ENCODE measurements around the gene ACTR6. TPM values are rescaled to one million over a fixed set of nuclear protein-coding genes. Genes with fewer than 3 reads are reported as not detected.
"Not testable (repeated sequence)": the region's sequence is repeated elsewhere in the genome, so short reads cannot be mapped to it uniquely, and the experiment has no call there.

ACTR6 gene
- total RNA-seq, 5 donors from 2014 or later (not counting 1 experiment from before 2014, with no cell fraction given) = 28.8 to 39.2 (median 35.3) TPM

DNA sequence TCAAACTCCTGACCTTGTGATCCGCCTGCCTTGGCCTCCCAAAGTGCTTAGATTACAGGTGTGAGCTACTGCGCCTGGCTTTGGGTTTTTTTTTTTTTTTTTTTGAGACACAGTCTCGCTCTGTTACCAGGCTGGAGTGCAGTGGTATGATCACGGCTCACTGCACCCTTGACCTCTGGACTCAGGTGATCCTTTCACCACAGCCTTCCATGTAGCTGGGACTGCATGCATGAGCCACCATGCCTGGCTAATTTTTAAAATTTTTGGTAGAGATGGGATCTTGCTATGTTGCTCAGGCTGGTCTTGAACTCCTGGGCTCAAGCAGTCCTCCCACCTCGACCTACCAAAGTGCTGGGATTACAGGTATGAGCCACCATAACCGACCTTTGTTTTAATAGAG is 21.6 kb downstream of the ACTR6 start:
- DNase-seq; H3K27ac ChIP-seq (ENCODE audit: low read length); ATAC-seq (replicated peaks in 1 of 4); H3K9me3 Mint-ChIP-seq; H3K4me3 Mint-ChIP-seq; H3K4me1 Mint-ChIP-seq; H3K4me3 ChIP-seq (ENCODE audit: control insufficient read depth in 1 of 2, extremely low read depth in 1 of 2, low read length in 1 of 2); CTCF ChIA-PET; H3K27me3 Mint-ChIP-seq; H3K27ac Mint-ChIP-seq; H3K9me3 ChIP-seq; H3K4me1 ChIP-seq (ENCODE audit: control insufficient read depth in 1 of 2, extremely low read depth in 1 of 2, insufficient read depth in 2 of 2, low read length in 2 of 2); H3K27me3 ChIP-seq (replicated peaks in 1 of 2; ENCODE audit: control insufficient read depth in 2 of 2, extremely low read depth in 1 of 2, insufficient read depth in 2 of 2, low read length in 1 of 2); POLR2A ChIA-PET: not testable (repeated sequence)
- H3K36me3 Mint-ChIP-seq = peaks cover 41% of the 10 kb centered on the region
- H3K36me3 ChIP-seq (ENCODE audit: control insufficient read depth in 2 of 2, extremely low read depth in 1 of 2, insufficient read depth in 1 of 2, low read length in 1 of 2) = peaks cover 3 to 59% of the 10 kb centered on the region in 2 donors
- WGBS (ENCODE audit: insufficient coverage) = 100% methylated on average over 5 of the region's 6 CpGs

DNA sequence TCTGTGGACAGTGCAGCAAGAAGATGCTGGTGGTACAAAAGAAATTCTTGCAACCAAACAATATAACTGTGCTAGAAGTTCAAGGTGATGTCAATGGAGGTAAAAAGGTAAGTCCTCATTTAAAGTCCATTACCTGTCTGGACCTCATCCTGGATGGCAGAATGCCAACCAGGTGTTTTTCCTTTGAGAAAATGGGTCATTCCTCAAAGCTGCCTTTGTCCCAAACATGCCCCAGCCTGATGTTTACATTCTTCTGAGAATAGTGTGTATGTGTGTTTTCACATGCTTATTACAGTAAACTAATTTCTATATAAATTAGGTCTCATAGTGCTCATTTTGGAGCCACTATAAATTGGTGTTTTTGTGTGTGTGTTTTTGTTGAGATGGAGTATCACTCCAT is 24.9 kb downstream of the ACTR6 start:
- H3K9me3 ChIP-seq = no peaks in the 10 kb centered on the region
- POLR2A ChIA-PET = no interaction called here
- Mint-ChIP-seq H3K36me3 (peaks cover 29% of the 10 kb centered on the region), H3K27me3 (no peaks in the 10 kb centered on the region), H3K9me3 (no peaks in the 10 kb centered on the region), H3K27ac (no peak overlapping the region), H3K4me1 (no peaks in the 10 kb centered on the region), H3K4me3 (no peak overlapping the region)
- DNase-seq (no peak), ATAC-seq (replicated peaks in 1 of 4) (no peak)
- no peak overlapping the region for H3K4me3 ChIP-seq (ENCODE audit: control insufficient read depth in 1 of 2, extremely low read depth in 1 of 2, low read length in 1 of 2)
- H3K27ac ChIP-seq (ENCODE audit: low read length) = no peak overlapping the region
- H3K4me1 ChIP-seq (ENCODE audit: control insufficient read depth in 1 of 2, extremely low read depth in 1 of 2, insufficient read depth in 2 of 2, low read length in 2 of 2) = no peaks in the 10 kb centered on the region
- CTCF ChIA-PET = interaction anchor here in 1 of 2 donors (1.4 kb wide), 1 partner anchor 7 kb away, joined by 3 read pairs; no protein-coding TSS in a partner anchor
- H3K36me3 ChIP-seq (ENCODE audit: control insufficient read depth in 2 of 2, extremely low read depth in 1 of 2, insufficient read depth in 1 of 2, low read length in 1 of 2) = peaks cover 0 to 38% of the 10 kb centered on the region in 2 donors
- no peaks in the 10 kb centered on the region for H3K27me3 ChIP-seq (replicated peaks in 1 of 2; ENCODE audit: control insufficient read depth in 2 of 2, extremely low read depth in 1 of 2, insufficient read depth in 2 of 2, low read length in 1 of 2)

DNA sequence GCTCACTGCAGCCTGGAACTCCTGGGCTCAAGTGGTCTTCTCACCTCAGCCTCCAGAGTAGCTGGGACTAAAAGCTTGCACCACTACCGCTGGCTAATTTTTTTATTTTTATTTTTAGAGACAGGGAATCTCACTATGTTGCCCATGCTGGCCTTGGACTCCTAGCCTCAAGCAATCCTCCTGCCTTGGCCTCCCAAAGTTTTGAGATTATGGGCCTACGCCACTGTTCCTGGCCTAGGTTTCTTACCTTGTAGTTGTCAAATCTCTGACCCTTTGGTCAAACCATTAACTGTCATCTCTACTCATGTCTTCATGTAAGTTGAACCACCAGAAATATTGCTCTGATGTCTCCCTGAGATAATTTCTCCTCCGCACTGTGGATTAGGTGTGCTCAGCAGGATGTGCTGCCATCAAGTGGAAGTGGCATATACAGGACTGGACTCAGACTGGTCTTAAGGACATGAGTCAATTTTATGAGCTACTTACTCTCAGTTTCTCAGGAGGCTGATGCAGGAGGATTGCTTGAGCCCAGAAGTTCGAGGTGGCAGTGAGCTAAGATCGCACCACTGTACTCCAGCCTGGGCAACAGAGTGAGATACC is 28.5 kb downstream of the ACTR6 start:
- Mint-ChIP-seq H3K36me3 (peaks cover 15% of the 10 kb centered on the region), H3K4me3 (no peak overlapping the region), H3K27ac (no peak overlapping the region), H3K9me3 (no peaks in the 10 kb centered on the region), H3K27me3 (no peaks in the 10 kb centered on the region), H3K4me1 (no peaks in the 10 kb centered on the region)
- ChIA-PET POLR2A (interaction anchor here (0.7 kb wide), 2 partner anchors 44 to 66 kb away, joined by 3 to 16 read pairs; no protein-coding TSS in a partner anchor), CTCF (interaction anchor here in 1 of 2 donors (0.7 kb wide), 1 partner anchor 445 kb away, joined by 3 read pairs; no protein-coding TSS in a partner anchor)
- ATAC-seq (replicated peaks in 1 of 4) (peak in 1 of 4 experiments; percentile 38), DNase-seq (no peak)
- 88% methylated on average over 5 of the region's 5 CpGs for WGBS (ENCODE audit: insufficient coverage)
- H3K27ac ChIP-seq (ENCODE audit: low read length) = no peak overlapping the region
- H3K4me1 ChIP-seq (ENCODE audit: control insufficient read depth in 1 of 2, extremely low read depth in 1 of 2, insufficient read depth in 2 of 2, low read length in 2 of 2) = no peaks in the 10 kb centered on the region
- H3K36me3 ChIP-seq (ENCODE audit: control insufficient read depth in 2 of 2, extremely low read depth in 1 of 2, insufficient read depth in 1 of 2, low read length in 1 of 2) = peaks cover 0 to 12% of the 10 kb centered on the region in 2 donors
- no peak overlapping the region for H3K4me3 ChIP-seq (ENCODE audit: control insufficient read depth in 1 of 2, extremely low read depth in 1 of 2, low read length in 1 of 2)
- no peaks in the 10 kb centered on the region for H3K27me3 ChIP-seq (replicated peaks in 1 of 2; ENCODE audit: control insufficient read depth in 2 of 2, extremely low read depth in 1 of 2, insufficient read depth in 2 of 2, low read length in 1 of 2)
- no peaks in the 10 kb centered on the region for H3K9me3 ChIP-seq

DNA sequence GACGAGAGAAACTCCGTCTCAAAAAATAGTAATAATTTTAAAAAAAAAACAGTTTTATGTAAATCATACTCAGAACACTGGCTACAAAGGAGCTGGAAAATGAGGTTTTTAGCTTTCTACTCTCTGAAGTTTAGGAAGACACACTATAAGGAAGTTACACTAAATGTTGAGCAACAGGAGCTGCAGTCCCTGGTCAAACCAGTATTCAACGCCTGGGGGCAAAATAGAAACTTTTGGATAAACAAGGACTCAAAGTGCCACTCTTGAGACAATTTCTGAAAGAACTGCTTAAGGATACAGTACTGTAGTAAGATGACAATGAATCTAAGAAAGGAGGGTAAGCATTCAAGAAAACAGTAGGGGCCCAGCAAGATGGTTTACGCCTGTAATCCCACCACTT is 29.3 kb downstream of the ACTR6 start:
- no peaks in the 10 kb centered on the region for H3K9me3 Mint-ChIP-seq
- WGBS (ENCODE audit: insufficient coverage) = 80% methylated on average over 1 of the region's 4 CpGs
- peaks cover 0 to 9% of the 10 kb centered on the region in 2 donors for H3K36me3 ChIP-seq (ENCODE audit: control insufficient read depth in 2 of 2, extremely low read depth in 1 of 2, insufficient read depth in 1 of 2, low read length in 1 of 2)
- H3K4me1 ChIP-seq (ENCODE audit: control insufficient read depth in 1 of 2, extremely low read depth in 1 of 2, insufficient read depth in 2 of 2, low read length in 2 of 2) = no peaks in the 10 kb centered on the region
- POLR2A ChIA-PET = no interaction called here
- H3K27ac ChIP-seq (ENCODE audit: low read length) = no peak overlapping the region
- CTCF ChIA-PET = interaction anchor here in 1 of 2 donors (0.5 kb wide), 1 partner anchor 216 kb away, joined by 7 read pairs; no protein-coding TSS in a partner anchor
- DNase-seq (no peak), ATAC-seq (replicated peaks in 1 of 4) (no peak)
- no peak overlapping the region for H3K4me3 ChIP-seq (ENCODE audit: control insufficient read depth in 1 of 2, extremely low read depth in 1 of 2, low read length in 1 of 2)
- no peaks in the 10 kb centered on the region for H3K27me3 ChIP-seq (replicated peaks in 1 of 2; ENCODE audit: control insufficient read depth in 2 of 2, extremely low read depth in 1 of 2, insufficient read depth in 2 of 2, low read length in 1 of 2)
- H3K9me3 ChIP-seq = no peaks in the 10 kb centered on the region
- H3K4me1 Mint-ChIP-seq = no peaks in the 10 kb centered on the region
- no peak overlapping the region for H3K4me3 Mint-ChIP-seq
- H3K27me3 Mint-ChIP-seq = no peaks in the 10 kb centered on the region
- peaks cover 12% of the 10 kb centered on the region for H3K36me3 Mint-ChIP-seq
- H3K27ac Mint-ChIP-seq = no peak overlapping the region

DNA sequence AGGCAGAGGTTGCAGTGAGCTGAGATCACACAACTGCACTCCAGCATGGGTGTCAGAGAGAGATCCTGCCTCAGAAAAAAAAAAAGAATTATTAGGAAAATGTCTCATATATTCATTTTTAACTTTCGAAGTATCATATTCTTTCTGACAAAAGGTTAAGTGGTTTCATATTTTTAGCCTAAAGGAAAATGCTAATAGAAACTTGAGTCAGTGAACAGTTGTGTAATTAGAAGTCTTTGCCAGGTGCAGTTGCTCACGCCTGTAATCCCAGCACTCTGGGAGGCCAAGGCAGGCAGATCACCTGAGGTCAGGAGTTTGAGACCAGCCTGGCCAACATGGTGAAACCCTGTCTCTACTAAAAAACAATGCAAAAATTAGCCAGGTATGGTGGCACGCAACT is 31.3 kb downstream of the ACTR6 start:
- WGBS (ENCODE audit: insufficient coverage) = 86% methylated on average over 1 of the region's 3 CpGs
- H3K27me3 ChIP-seq (replicated peaks in 1 of 2; ENCODE audit: control insufficient read depth in 2 of 2, extremely low read depth in 1 of 2, insufficient read depth in 2 of 2, low read length in 1 of 2); H3K9me3 ChIP-seq; H3K4me1 ChIP-seq (ENCODE audit: control insufficient read depth in 1 of 2, extremely low read depth in 1 of 2, insufficient read depth in 2 of 2, low read length in 2 of 2); H3K27ac Mint-ChIP-seq; H3K36me3 Mint-ChIP-seq; H3K4me1 Mint-ChIP-seq; H3K9me3 Mint-ChIP-seq; ATAC-seq (replicated peaks in 1 of 4); DNase-seq; H3K36me3 ChIP-seq (ENCODE audit: control insufficient read depth in 2 of 2, extremely low read depth in 1 of 2, insufficient read depth in 1 of 2, low read length in 1 of 2); H3K27ac ChIP-seq (ENCODE audit: low read length); POLR2A ChIA-PET; H3K27me3 Mint-ChIP-seq; H3K4me3 ChIP-seq (ENCODE audit: control insufficient read depth in 1 of 2, extremely low read depth in 1 of 2, low read length in 1 of 2); CTCF ChIA-PET; H3K4me3 Mint-ChIP-seq: not testable (repeated sequence)

DNA sequence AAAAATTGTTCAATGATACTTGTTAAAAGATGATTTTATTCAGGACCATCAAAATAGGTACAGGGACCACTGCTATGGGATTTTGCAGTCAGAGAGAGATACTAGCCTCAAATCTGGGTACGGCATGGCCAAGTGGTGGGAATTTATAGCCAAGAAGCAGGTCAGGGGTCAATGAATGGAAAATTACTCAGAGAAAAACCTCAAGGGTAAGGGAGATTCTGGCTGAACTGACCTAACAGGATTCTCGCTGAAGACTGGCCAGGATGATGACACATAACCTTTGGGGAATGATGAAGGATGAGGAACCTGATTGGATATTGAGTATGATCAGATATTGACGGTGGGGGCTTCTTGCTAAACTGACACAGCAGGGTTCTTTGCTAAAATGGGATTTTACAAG is 33.6 kb downstream of the ACTR6 start:
- H3K4me3 Mint-ChIP-seq = no peak overlapping the region
- H3K9me3 Mint-ChIP-seq = no peaks in the 10 kb centered on the region
- POLR2A ChIA-PET = interaction anchor here (0.6 to 0.7 kb wide), 3 partner anchors 39 to 118 kb away, joined by 3 read pairs; no protein-coding TSS in a partner anchor
- no peaks in the 10 kb centered on the region for H3K27me3 Mint-ChIP-seq
- CTCF ChIA-PET = interaction anchor here (0.6 to 2.0 kb wide), 8 partner anchors 51 to 1657 kb away, joined by 3 to 13 read pairs (median 4); no protein-coding TSS in a partner anchor
- Histone ChIP-seq H3K9me3 (no peaks in the 10 kb centered on the region), H3K4me1 (ENCODE audit: control insufficient read depth in 1 of 2, extremely low read depth in 1 of 2, insufficient read depth in 2 of 2, low read length in 2 of 2) (no peaks in the 10 kb centered on the region), H3K4me3 (ENCODE audit: control insufficient read depth in 1 of 2, extremely low read depth in 1 of 2, low read length in 1 of 2) (no peak overlapping the region), H3K27ac (ENCODE audit: low read length) (no peak overlapping the region), H3K36me3 (ENCODE audit: control insufficient read depth in 2 of 2, extremely low read depth in 1 of 2, insufficient read depth in 1 of 2, low read length in 1 of 2) (no peaks in the 10 kb centered on the region), H3K27me3 (replicated peaks in 1 of 2; ENCODE audit: control insufficient read depth in 2 of 2, extremely low read depth in 1 of 2, insufficient read depth in 2 of 2, low read length in 1 of 2) (no peaks in the 10 kb centered on the region)
- ATAC-seq (replicated peaks in 1 of 4) (no peak), DNase-seq (no peak)
- no peaks in the 10 kb centered on the region for H3K4me1 Mint-ChIP-seq
- no peak overlapping the region for H3K27ac Mint-ChIP-seq
- 87% methylated on average over 3 of the region's 3 CpGs for WGBS (ENCODE audit: insufficient coverage)
- H3K36me3 Mint-ChIP-seq = no peaks in the 10 kb centered on the region
